H1 (cell line): ENCODE measurements around the gene C10orf95. TPM values are rescaled to one million over a fixed set of nuclear protein-coding genes. Genes with fewer than 3 reads are reported as not detected.

Source experiments
- CTCF ChIA-PET: fragments of 300-600 bp; sonication (Branson Sonifier 250); formaldehyde crosslinking; loops from one replicate; lab custom pipeline; 2021; ENCODE audit not compliant: partially characterized antibody; lab: Charles Lee
- POLR2A ChIA-PET: fragments of 300-600 bp; sonication (Branson Sonifier 250); formaldehyde crosslinking; loops from one replicate; lab custom pipeline; 2021; ENCODE audit warnings: inconsistent platforms; ENCODE audit not compliant: partially characterized antibody; lab: Charles Lee
- DNase-seq, 2 experiments: peaks; one replicate each; pipeline versions ENCODE4 v3.0.0 to v3.0.0-alpha.2; 2010 to 2022; ENCODE audit warnings: low spot score in 2 of 2, low read depth in 1 of 2, mixed read lengths in 1 of 2
- FAIRE-seq: peaks from 2 replicates; lab custom pipeline; 2011; peaks lifted over from hg19 to GRCh38; lab: Jason Lieb, UNC
- H2AFZ ChIP-seq: 2 replicates; pipeline ENCODE4 v1.8.1; 2012; ENCODE audit warnings: low read length, inconsistent platforms
- H2AK5ac ChIP-seq: 2 replicates; pipeline ENCODE4 v1.6.1; 2013; ENCODE audit warnings: low read depth, low read length
- H2BK120ac ChIP-seq: replicated peaks from 2 replicates; pipeline ENCODE3; 2013; ENCODE audit warnings: low read depth, low read length, inconsistent platforms
- H2BK12ac ChIP-seq: 2 replicates; pipeline ENCODE4 v1.6.1; 2013; ENCODE audit warnings: low read depth, low read length
- H2BK15ac ChIP-seq: 2 replicates; pipeline ENCODE4 v1.6.1; 2013; ENCODE audit warnings: low read length
- H2BK20ac ChIP-seq: 2 replicates; pipeline ENCODE4 v1.6.1; 2013; ENCODE audit warnings: low read length
- H2BK5ac ChIP-seq: 2 replicates; pipeline ENCODE4 v1.6.1; 2013; ENCODE audit warnings: low read depth, low read length
- H3K14ac ChIP-seq: 2 replicates; pipeline ENCODE4 v1.6.1; 2013; ENCODE audit warnings: inconsistent platforms; ENCODE audit not compliant: insufficient read length
- H3K18ac ChIP-seq: 2 replicates; pipeline ENCODE4 v1.6.1; 2013; ENCODE audit warnings: low read length; ENCODE audit errors: extremely low read depth
- H3K23ac ChIP-seq: 2 replicates; pipeline ENCODE4 v1.6.1; 2013; ENCODE audit warnings: inconsistent platforms; ENCODE audit not compliant: insufficient read length
- H3K23me2 ChIP-seq: 2 replicates; pipeline ENCODE4 v1.6.1; 2013; ENCODE audit warnings: low read depth, low read length
- H3K27ac ChIP-seq: 2 replicates; pipeline ENCODE4 v1.6.1; 2011; ENCODE audit warnings: low read depth, low read length, inconsistent platforms
- H3K27me3 ChIP-seq, 4 experiments: replicated peaks in 1 of 4; 1 replicate in 1 of 4; 2 replicates in 3 of 4; pipeline versions ENCODE4 v1.6.1 to v1.8.1; 2011 to 2013; ENCODE audit warnings: low read length in 3 of 4, mild to moderate bottlenecking in 3 of 4, inconsistent platforms in 2 of 4, mixed read lengths in 2 of 4, moderate library complexity in 1 of 4; ENCODE audit not compliant: control insufficient read depth in 3 of 4, insufficient read depth in 3 of 4; ENCODE audit errors: extremely low read depth in 1 of 4
- H3K36me3 ChIP-seq, 4 experiments: 2 replicates each; pipeline versions ENCODE4 v1.6.1 to v1.8.1; 2011 to 2013; ENCODE audit warnings: mild to moderate bottlenecking in 4 of 4, low read length in 3 of 4, moderate library complexity in 2 of 4, control low read depth in 1 of 4, inconsistent platforms in 1 of 4; ENCODE audit not compliant: insufficient read depth in 4 of 4, control insufficient read depth in 2 of 4
- H3K4ac ChIP-seq: replicated peaks from 2 replicates; pipeline ENCODE3; 2013; ENCODE audit warnings: low read length, low read depth, mixed read lengths, inconsistent platforms; ENCODE audit not compliant: insufficient read length
- H3K4me1 ChIP-seq, 4 experiments: replicated peaks in 1 of 4; 1 replicate in 1 of 4; 2 replicates in 3 of 4; pipeline versions ENCODE4 v1.6.1 to v1.8.1; 2011 to 2013; ENCODE audit warnings: low read length in 3 of 4, inconsistent platforms in 2 of 4, mixed read lengths in 1 of 4; ENCODE audit not compliant: insufficient read depth in 4 of 4, control insufficient read depth in 3 of 4
- H3K4me2 ChIP-seq, 2 experiments: 2 replicates each; pipeline versions ENCODE4 v1.6.1 to v1.8.1; 2011 to 2013; ENCODE audit warnings: low read depth in 2 of 2, low read length in 2 of 2, control low read depth in 1 of 2, inconsistent platforms in 1 of 2, mild to moderate bottlenecking in 1 of 2; ENCODE audit not compliant: insufficient read depth in 1 of 2
- H3K4me3 ChIP-seq, 4 experiments: fragments of 200-600, 300-600 bp in 1 of 4; sonication (generic), shearing (Covaris generic), sonication (Bioruptor Twin) in 1 of 4; 2 replicates each; pipeline versions ENCODE4 v1.5.1 to v1.8.1; 2011 to 2016; ENCODE audit warnings: low read length in 4 of 4, low read depth in 3 of 4, control low read depth in 2 of 4, inconsistent platforms in 2 of 4, mild to moderate bottlenecking in 2 of 4, mixed read lengths in 1 of 4, moderate library complexity in 1 of 4; ENCODE audit not compliant: insufficient read depth in 2 of 4; ENCODE audit errors: extremely low read depth in 1 of 4
- H3K56ac ChIP-seq: replicated peaks from 2 replicates; pipeline ENCODE3; 2013; ENCODE audit warnings: low read depth, mild to moderate bottlenecking, mixed read lengths, low read length, inconsistent platforms; ENCODE audit not compliant: insufficient read length
- H3K79me1 ChIP-seq: 2 replicates; pipeline ENCODE4 v1.6.1; 2013; ENCODE audit warnings: low read depth, low read length, control low read depth
- H3K79me2 ChIP-seq, 2 experiments: 2 replicates each; pipeline versions ENCODE4 v1.6.1 to v1.8.1; 2012 to 2013; ENCODE audit warnings: low read length in 2 of 2, mild to moderate bottlenecking in 2 of 2, inconsistent platforms in 1 of 2; ENCODE audit not compliant: insufficient read depth in 2 of 2, control insufficient read depth in 1 of 2
- H3K9ac ChIP-seq, 4 experiments: replicated peaks in 1 of 4; 1 replicate in 1 of 4; 2 replicates in 3 of 4; pipeline versions ENCODE4 v1.6.1 to v1.8.1; 2011 to 2013; ENCODE audit warnings: low read depth in 3 of 4, low read length in 3 of 4, control low read depth in 2 of 4, mild to moderate bottlenecking in 2 of 4, moderate library complexity in 2 of 4, inconsistent platforms in 1 of 4; ENCODE audit errors: extremely low read depth in 1 of 4
- H3K9me3 ChIP-seq, 2 experiments: 2 replicates each; pipeline versions ENCODE4 v1.6.1 to v1.8.1; 2012 to 2013; ENCODE audit warnings: mild to moderate bottlenecking in 2 of 2, moderate library complexity in 2 of 2, control low read depth in 1 of 2, inconsistent platforms in 1 of 2, low read depth in 1 of 2, low read length in 1 of 2, mixed read lengths in 1 of 2; ENCODE audit not compliant: insufficient read depth in 2 of 2
- H4K20me1 ChIP-seq, 2 experiments: replicated peaks in 1 of 2; 2 replicates each; pipeline versions ENCODE3 to v1.8.1; 2011 to 2013; ENCODE audit warnings: inconsistent platforms in 2 of 2, low read length in 2 of 2, mild to moderate bottlenecking in 1 of 2; ENCODE audit not compliant: insufficient read depth in 2 of 2, control insufficient read depth in 1 of 2
- H4K5ac ChIP-seq: 2 replicates; pipeline ENCODE4 v1.6.1; 2013; ENCODE audit warnings: low read length, low read depth, mixed read lengths, inconsistent platforms; ENCODE audit not compliant: insufficient read length
- H4K8ac ChIP-seq: 2 replicates; pipeline ENCODE4 v1.8.0; 2013; ENCODE audit warnings: mild to moderate bottlenecking, moderate library complexity, low read length, inconsistent platforms; ENCODE audit not compliant: insufficient read depth; ENCODE audit errors: extremely low read depth
- H4K91ac ChIP-seq: replicated peaks from 2 replicates; pipeline ENCODE3; 2013; ENCODE audit warnings: low read length, mixed read lengths, inconsistent platforms; ENCODE audit not compliant: insufficient read length
- RBBP5 ChIP-seq: IDR thresholded peaks from 2 replicates; pipeline ENCODE4 v1.7.1; 2012; ENCODE audit warnings: low read depth, mild to moderate bottlenecking, inconsistent platforms, low read length, moderate library complexity, borderline replicate concordance
- WGBS, 2 experiments: shearing (Covaris generic) in 1 of 2; methylation state at CpG; one replicate each; pipeline versions ENCODE4 v1.1.6 to v1.1.7; 2013 to 2015; ENCODE audit warnings: low lambda C conversion rate in 2 of 2, mixed read lengths in 2 of 2, inconsistent platforms in 1 of 2, low coverage in 1 of 2, missing lambda C conversion rate in 1 of 2; ENCODE audit not compliant: insufficient replicate concordance in 2 of 2, insufficient coverage in 1 of 2, insufficient read length in 1 of 2; ENCODE audit errors: extremely low coverage in 1 of 2, missing lambda C conversion rate in 1 of 2; 5-methylcytosine and 5-hydroxymethylcytosine counted together
- polyA plus RNA-seq, 7 experiments: library from polyadenylated mRNA; depleted of rRNA in 3 of 7; stranded (reverse) in 5 of 7; unstranded in 2 of 7; fragments of >200 nt in 5 of 7; fragments of 200-250 nt in 2 of 7; gene quantifications; 1 replicate in 5 of 7; 2 replicates in 1 of 7; 4 replicates in 1 of 7; pipeline versions ENCODE4 v1.2.1 to v1.2.3, GENCODE V29; 2011 to 2013; ENCODE audit warnings: missing spikeins in 2 of 7, mixed read lengths in 2 of 7
- total RNA-seq: library from RNA; stranded (reverse); fragmentation: NEBNext Ultra II Directional; extraction: Animal tissue kit (Norgen Biotek cat#: 25700); gene quantifications from 2 replicates; pipeline ENCODE4 v1.2.1, GENCODE V29; 2021
- TF ChIP-seq, protein P1 (sequence below): IDR thresholded peaks from 2 replicates; pipeline ENCODE4 v1.6.1; 2011; ENCODE audit warnings: low read length, improper control_type of control experiment

The C10orf95 gene
- total and polyA plus RNA-seq, 2 of the 8 experiments (the other 6 are each of a cell fraction or from before 2014, with no cell fraction given): 0.34 to 0.48 TPM

DNA sequence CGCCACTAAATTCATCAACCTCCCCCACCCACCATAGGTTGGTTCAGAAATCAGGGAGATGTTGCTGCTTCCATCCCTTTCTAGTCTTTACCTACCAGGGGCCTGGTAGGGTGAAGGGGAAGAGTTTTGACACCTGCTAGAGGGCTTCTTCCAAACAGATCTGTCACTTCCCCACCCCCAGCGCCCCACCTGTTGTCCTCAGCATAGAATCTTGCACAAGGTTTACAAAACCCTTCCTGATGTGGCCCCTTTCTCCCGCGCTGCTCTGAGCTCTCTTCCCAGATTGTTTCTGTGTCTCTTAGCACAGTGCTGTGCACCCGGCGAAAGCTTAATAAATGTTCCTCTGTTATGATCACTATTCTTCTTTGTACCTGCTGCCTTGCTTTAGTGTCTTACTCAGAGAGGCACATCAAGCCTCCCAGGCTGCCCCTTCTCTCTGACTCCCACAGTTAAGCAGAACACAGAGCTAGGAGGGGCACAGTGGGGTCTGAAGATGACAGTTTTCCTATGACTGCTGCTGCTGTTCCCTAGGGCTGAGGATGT, 11.2 kb upstream of the C10orf95 start:
- Histone ChIP-seq H3K4me3 (peak overlapping the region in 2 of 4 experiments; percentile 14 to 75; a peak in 4 of 8 replicates), H2AK5ac (no peak overlapping the region), H3K4me2 (peak overlapping the region; percentile 75 to 94), H3K18ac (no peak overlapping the region), H3K79me2 (no peaks in the 10 kb centered on the region), H3K23ac (no peak overlapping the region), H2BK20ac (no peak overlapping the region), H3K56ac (no peak overlapping the region), H2BK12ac (no peak overlapping the region), H3K27ac (no peak overlapping the region), H4K5ac (no peak overlapping the region), H4K20me1 (no peaks in the 10 kb centered on the region), H3K36me3 (no peaks in the 10 kb centered on the region), H2AFZ (no peak overlapping the region), H3K4me1 (peaks cover 8 to 24% (median 14%) of the 10 kb centered on the region in 4 experiments), H3K9ac (0 out of 7 replicates have a peak overlapping the region, but pooled peaks of 1 of the 4 experiments have one; percentile 53), H4K91ac (no peak overlapping the region), H3K14ac (no peak overlapping the region), H3K23me2 (peaks cover 5% of the 10 kb centered on the region; the same call in 1 of the 2 replicates), H3K27me3 (peaks cover 0 to 5% (median 0%) of the 10 kb centered on the region in 4 experiments; a peak in 1 of 7 replicates), H3K9me3 (no peaks in the 10 kb centered on the region), H2BK5ac (no peak overlapping the region), H2BK120ac (no peak overlapping the region), H2BK15ac (no peak overlapping the region), H3K79me1 (no peaks in the 10 kb centered on the region; the same call in 1 of the 2 replicates)
- FAIRE-seq (no peak), DNase-seq (peak in 1 of 2 experiments; percentile 52)
- CTCF ChIA-PET: interaction anchor here (0.7 to 4.7 kb wide), 23 partner anchors 13 to 231 kb away, joined by 3 to 40 read pairs (median 4); partner anchors contain the start of genes C10orf95, CUEDC2 and FBXL15
- POLR2A ChIA-PET: interaction anchor here (0.7 to 5.7 kb wide), 12 partner anchors 9 to 306 kb away, joined by 3 to 69 read pairs (median 6); partner anchors contain the start of genes C10orf95, CUEDC2 and FBXL15
- 78% methylated on average over 6 of the region's 6 CpGs; no CpG with 5 or more reads in 1 of the 2 experiments for WGBS, 2 experiments
- TF ChIP-seq, protein P1, sequence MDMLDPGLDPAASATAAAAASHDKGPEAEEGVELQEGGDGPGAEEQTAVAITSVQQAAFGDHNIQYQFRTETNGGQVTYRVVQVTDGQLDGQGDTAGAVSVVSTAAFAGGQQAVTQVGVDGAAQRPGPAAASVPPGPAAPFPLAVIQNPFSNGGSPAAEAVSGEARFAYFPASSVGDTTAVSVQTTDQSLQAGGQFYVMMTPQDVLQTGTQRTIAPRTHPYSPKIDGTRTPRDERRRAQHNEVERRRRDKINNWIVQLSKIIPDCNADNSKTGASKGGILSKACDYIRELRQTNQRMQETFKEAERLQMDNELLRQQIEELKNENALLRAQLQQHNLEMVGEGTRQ: no peak
- 0 out of 2 replicates have a peak, but pooled peaks have one; percentile 15 for TF ChIP-seq RBBP5
- TF ChIP-seq, all 59 proteins: peak for 1
- Histone ChIP-seq H4K8ac (no peak overlapping the region), H3K4ac (no peak overlapping the region)
